Stimulated activated CD8-positive, alpha-beta memory T cell treated with anti-CD3 and anti-CD28 coated beads, Interleukin-2, amount 100 ng/mL, for 48 hours (primary cell): ENCODE results near the gene SYCE1L.
"Not testable (repeated sequence)": the region's sequence is repeated elsewhere in the genome, so short reads cannot be mapped to it uniquely, and the experiment has no call there.

Experiments
- DNase-seq, 2 donors: peaks; one replicate each; pipeline ENCODE4 v3.0.0-alpha.2; 2020; ENCODE audit warnings: low read depth in 2 of 2

The SYCE1L gene

GRCh38 chr16:77197747-77198146 is 1.5 kb upstream of the SYCE1L start:
- DNase-seq: no peak

- no peak for DNase-seq
These were observed 7.3 kb downstream of the SYCE1L start for GRCh38 chr16:77206533-77206932.

- DNase-seq: no peak
These were observed 7.8 kb downstream of the SYCE1L start for GRCh38 chr16:77207030-77207429.

GRCh38 chr16:77208382-77208781 is 9.2 kb downstream of the SYCE1L start:
- no peak for DNase-seq

GRCh38 chr16:77211880-77212740 is 12.9 kb downstream of the SYCE1L start:
- DNase-seq: peak; percentile 50 to 53

GRCh38 chr16:77212741-77213541 is 13.7 kb downstream of the SYCE1L start:
- DNase-seq: peak; percentile 58 to 70

- no peak for DNase-seq
These were observed 14.4 kb downstream of the SYCE1L start for GRCh38 chr16:77213542-77214106.

- DNase-seq: no peak
These were observed 15.4 kb downstream of the SYCE1L start for GRCh38 chr16:77214411-77215138.

GRCh38 chr16:77219437-77219836 is 20.2 kb downstream of the SYCE1L start:
- DNase-seq: no peak

- no peak for DNase-seq
These were observed 21.2 kb downstream of the SYCE1L start for GRCh38 chr16:77220427-77220826.

GRCh38 chr16:77221482-77221881 is 22.3 kb downstream of the SYCE1L start:
- DNase-seq: no peak

GRCh38 chr16:77223184-77223583 is 24.0 kb downstream of the SYCE1L start:
- no peak for DNase-seq

- DNase-seq: no peak
These were observed 26.0 kb downstream of the SYCE1L start for GRCh38 chr16:77225182-77225581.

GRCh38 chr16:77227745-77228144 is 28.5 kb downstream of the SYCE1L start:
- no peak for DNase-seq

- DNase-seq: no peak
These were observed 31.8 kb downstream of the SYCE1L start for GRCh38 chr16:77231047-77231446.

- no peak for DNase-seq
These were observed 34.8 kb downstream of the SYCE1L start for GRCh38 chr16:77233799-77234519.

GRCh38 chr16:77234611-77235010 is 35.4 kb downstream of the SYCE1L start:
- no peak for DNase-seq

- DNase-seq: peak; percentile 73 to 85
These were observed 36.9 kb downstream of the SYCE1L start for GRCh38 chr16:77236063-77236511.

GRCh38 chr16:77238593-77238992 is 39.4 kb downstream of the SYCE1L start:
- no peak for DNase-seq

- DNase-seq: not testable (repeated sequence)
These were observed 43.3 kb downstream of the SYCE1L start for GRCh38 chr16:77242471-77242870.

GRCh38 chr16:77246150-77246549 is 46.9 kb downstream of the SYCE1L start:
- no peak for DNase-seq
